H1 (cell line): Measurements from ENCODE around the gene TNS3. TPM values are rescaled to one million over a fixed set of nuclear protein-coding genes. Genes with fewer than 3 reads are reported as not detected.

ENCODE experiments used
- CTCF ChIA-PET: fragments of 300-600 bp; sonication (Branson Sonifier 250); formaldehyde crosslinking; loops from one replicate; lab custom pipeline; 2021; ENCODE audit not compliant: partially characterized antibody; lab: Charles Lee
- POLR2A ChIA-PET: fragments of 300-600 bp; sonication (Branson Sonifier 250); formaldehyde crosslinking; loops from one replicate; lab custom pipeline; 2021; ENCODE audit warnings: inconsistent platforms; ENCODE audit not compliant: partially characterized antibody; lab: Charles Lee
- DNase-seq, 2 experiments: peaks; one replicate each; pipeline versions ENCODE4 v3.0.0 to v3.0.0-alpha.2; 2010 to 2022; ENCODE audit warnings: low spot score in 2 of 2, low read depth in 1 of 2, mixed read lengths in 1 of 2
- FAIRE-seq: peaks from 2 replicates; lab custom pipeline; 2011; peaks lifted over from hg19 to GRCh38; lab: Jason Lieb, UNC
- H2AFZ ChIP-seq: 2 replicates; pipeline ENCODE4 v1.8.1; 2012; ENCODE audit warnings: low read length, inconsistent platforms
- H2AK5ac ChIP-seq: 2 replicates; pipeline ENCODE4 v1.6.1; 2013; ENCODE audit warnings: low read depth, low read length
- H2BK120ac ChIP-seq: replicated peaks from 2 replicates; pipeline ENCODE3; 2013; ENCODE audit warnings: low read depth, low read length, inconsistent platforms
- H2BK12ac ChIP-seq: 2 replicates; pipeline ENCODE4 v1.6.1; 2013; ENCODE audit warnings: low read depth, low read length
- H2BK15ac ChIP-seq: 2 replicates; pipeline ENCODE4 v1.6.1; 2013; ENCODE audit warnings: low read length
- H2BK20ac ChIP-seq: 2 replicates; pipeline ENCODE4 v1.6.1; 2013; ENCODE audit warnings: low read length
- H2BK5ac ChIP-seq: 2 replicates; pipeline ENCODE4 v1.6.1; 2013; ENCODE audit warnings: low read depth, low read length
- H3K14ac ChIP-seq: 2 replicates; pipeline ENCODE4 v1.6.1; 2013; ENCODE audit warnings: inconsistent platforms; ENCODE audit not compliant: insufficient read length
- H3K18ac ChIP-seq: 2 replicates; pipeline ENCODE4 v1.6.1; 2013; ENCODE audit warnings: low read length; ENCODE audit errors: extremely low read depth
- H3K23ac ChIP-seq: 2 replicates; pipeline ENCODE4 v1.6.1; 2013; ENCODE audit warnings: inconsistent platforms; ENCODE audit not compliant: insufficient read length
- H3K23me2 ChIP-seq: 2 replicates; pipeline ENCODE4 v1.6.1; 2013; ENCODE audit warnings: low read depth, low read length
- H3K27ac ChIP-seq: 2 replicates; pipeline ENCODE4 v1.6.1; 2011; ENCODE audit warnings: low read depth, low read length, inconsistent platforms
- H3K27me3 ChIP-seq, 4 experiments: replicated peaks in 1 of 4; 1 replicate in 1 of 4; 2 replicates in 3 of 4; pipeline versions ENCODE4 v1.6.1 to v1.8.1; 2011 to 2013; ENCODE audit warnings: low read length in 3 of 4, mild to moderate bottlenecking in 3 of 4, inconsistent platforms in 2 of 4, mixed read lengths in 2 of 4, moderate library complexity in 1 of 4; ENCODE audit not compliant: control insufficient read depth in 3 of 4, insufficient read depth in 3 of 4; ENCODE audit errors: extremely low read depth in 1 of 4
- H3K36me3 ChIP-seq, 4 experiments: 2 replicates each; pipeline versions ENCODE4 v1.6.1 to v1.8.1; 2011 to 2013; ENCODE audit warnings: mild to moderate bottlenecking in 4 of 4, low read length in 3 of 4, moderate library complexity in 2 of 4, control low read depth in 1 of 4, inconsistent platforms in 1 of 4; ENCODE audit not compliant: insufficient read depth in 4 of 4, control insufficient read depth in 2 of 4
- H3K4ac ChIP-seq: replicated peaks from 2 replicates; pipeline ENCODE3; 2013; ENCODE audit warnings: low read length, low read depth, mixed read lengths, inconsistent platforms; ENCODE audit not compliant: insufficient read length
- H3K4me1 ChIP-seq, 4 experiments: replicated peaks in 1 of 4; 1 replicate in 1 of 4; 2 replicates in 3 of 4; pipeline versions ENCODE4 v1.6.1 to v1.8.1; 2011 to 2013; ENCODE audit warnings: low read length in 3 of 4, inconsistent platforms in 2 of 4, mixed read lengths in 1 of 4; ENCODE audit not compliant: insufficient read depth in 4 of 4, control insufficient read depth in 3 of 4
- H3K4me2 ChIP-seq, 2 experiments: 2 replicates each; pipeline versions ENCODE4 v1.6.1 to v1.8.1; 2011 to 2013; ENCODE audit warnings: low read depth in 2 of 2, low read length in 2 of 2, control low read depth in 1 of 2, inconsistent platforms in 1 of 2, mild to moderate bottlenecking in 1 of 2; ENCODE audit not compliant: insufficient read depth in 1 of 2
- H3K4me3 ChIP-seq, 4 experiments: fragments of 200-600, 300-600 bp in 1 of 4; sonication (generic), shearing (Covaris generic), sonication (Bioruptor Twin) in 1 of 4; 2 replicates each; pipeline versions ENCODE4 v1.5.1 to v1.8.1; 2011 to 2016; ENCODE audit warnings: low read length in 4 of 4, low read depth in 3 of 4, control low read depth in 2 of 4, inconsistent platforms in 2 of 4, mild to moderate bottlenecking in 2 of 4, mixed read lengths in 1 of 4, moderate library complexity in 1 of 4; ENCODE audit not compliant: insufficient read depth in 2 of 4; ENCODE audit errors: extremely low read depth in 1 of 4
- H3K56ac ChIP-seq: replicated peaks from 2 replicates; pipeline ENCODE3; 2013; ENCODE audit warnings: low read depth, mild to moderate bottlenecking, mixed read lengths, low read length, inconsistent platforms; ENCODE audit not compliant: insufficient read length
- H3K79me1 ChIP-seq: 2 replicates; pipeline ENCODE4 v1.6.1; 2013; ENCODE audit warnings: low read depth, low read length, control low read depth
- H3K79me2 ChIP-seq, 2 experiments: 2 replicates each; pipeline versions ENCODE4 v1.6.1 to v1.8.1; 2012 to 2013; ENCODE audit warnings: low read length in 2 of 2, mild to moderate bottlenecking in 2 of 2, inconsistent platforms in 1 of 2; ENCODE audit not compliant: insufficient read depth in 2 of 2, control insufficient read depth in 1 of 2
- H3K9ac ChIP-seq, 4 experiments: replicated peaks in 1 of 4; 1 replicate in 1 of 4; 2 replicates in 3 of 4; pipeline versions ENCODE4 v1.6.1 to v1.8.1; 2011 to 2013; ENCODE audit warnings: low read depth in 3 of 4, low read length in 3 of 4, control low read depth in 2 of 4, mild to moderate bottlenecking in 2 of 4, moderate library complexity in 2 of 4, inconsistent platforms in 1 of 4; ENCODE audit errors: extremely low read depth in 1 of 4
- H3K9me3 ChIP-seq, 2 experiments: 2 replicates each; pipeline versions ENCODE4 v1.6.1 to v1.8.1; 2012 to 2013; ENCODE audit warnings: mild to moderate bottlenecking in 2 of 2, moderate library complexity in 2 of 2, control low read depth in 1 of 2, inconsistent platforms in 1 of 2, low read depth in 1 of 2, low read length in 1 of 2, mixed read lengths in 1 of 2; ENCODE audit not compliant: insufficient read depth in 2 of 2
- H4K20me1 ChIP-seq, 2 experiments: replicated peaks in 1 of 2; 2 replicates each; pipeline versions ENCODE3 to v1.8.1; 2011 to 2013; ENCODE audit warnings: inconsistent platforms in 2 of 2, low read length in 2 of 2, mild to moderate bottlenecking in 1 of 2; ENCODE audit not compliant: insufficient read depth in 2 of 2, control insufficient read depth in 1 of 2
- H4K5ac ChIP-seq: 2 replicates; pipeline ENCODE4 v1.6.1; 2013; ENCODE audit warnings: low read length, low read depth, mixed read lengths, inconsistent platforms; ENCODE audit not compliant: insufficient read length
- H4K8ac ChIP-seq: 2 replicates; pipeline ENCODE4 v1.8.0; 2013; ENCODE audit warnings: mild to moderate bottlenecking, moderate library complexity, low read length, inconsistent platforms; ENCODE audit not compliant: insufficient read depth; ENCODE audit errors: extremely low read depth
- H4K91ac ChIP-seq: replicated peaks from 2 replicates; pipeline ENCODE3; 2013; ENCODE audit warnings: low read length, mixed read lengths, inconsistent platforms; ENCODE audit not compliant: insufficient read length
- GTF2F1 ChIP-seq: IDR thresholded peaks from 2 replicates; pipeline ENCODE4 v1.6.1; 2012; ENCODE audit warnings: low read depth, low read length, improper control_type of control experiment, borderline replicate concordance
- POLR2AphosphoS5 ChIP-seq: IDR thresholded peaks from 2 replicates; pipeline ENCODE4 v1.6.1; 2011; ENCODE audit warnings: low read depth, low read length
- POU5F1 ChIP-seq: IDR thresholded peaks from 2 replicates; pipeline ENCODE4 v1.6.1; 2011; ENCODE audit warnings: low read depth, mild to moderate bottlenecking, low read length, moderate library complexity
- RAD21 ChIP-seq, 2 experiments: IDR thresholded peaks in 1 of 2; conservative IDR thresholded peaks in 1 of 2; 2 replicates each; pipeline ENCODE4 v1.6.1; 2011; ENCODE audit warnings: low read depth in 2 of 2, low read length in 2 of 2, improper control_type of control experiment in 1 of 2, inconsistent platforms in 1 of 2, mild to moderate bottlenecking in 1 of 2, moderate library complexity in 1 of 2
- RNF2 ChIP-seq: fragments of 200-900, 300-1000 bp; sonication (generic); IDR thresholded peaks from 2 replicates; pipeline ENCODE4 v1.7.1; 2016; ENCODE audit warnings: borderline replicate concordance, low read depth, mild to moderate bottlenecking, antibody characterized with exemption, low read length; ENCODE audit not compliant: poor library complexity, severe bottlenecking; ENCODE audit errors: missing control alignments
- SUZ12 ChIP-seq: fragments of 200-600 bp; sonication (generic); IDR thresholded peaks from 2 replicates; pipeline ENCODE4 v1.6.1; 2012; ENCODE audit warnings: mild to moderate bottlenecking, inconsistent platforms, low read length, moderate library complexity, mixed read lengths
- WGBS, 2 experiments: shearing (Covaris generic) in 1 of 2; methylation state at CpG; one replicate each; pipeline versions ENCODE4 v1.1.6 to v1.1.7; 2013 to 2015; ENCODE audit warnings: low lambda C conversion rate in 2 of 2, mixed read lengths in 2 of 2, inconsistent platforms in 1 of 2, low coverage in 1 of 2, missing lambda C conversion rate in 1 of 2; ENCODE audit not compliant: insufficient replicate concordance in 2 of 2, insufficient coverage in 1 of 2, insufficient read length in 1 of 2; ENCODE audit errors: extremely low coverage in 1 of 2, missing lambda C conversion rate in 1 of 2; 5-methylcytosine and 5-hydroxymethylcytosine counted together
- polyA plus RNA-seq, 7 experiments: library from polyadenylated mRNA; depleted of rRNA in 3 of 7; stranded (reverse) in 5 of 7; unstranded in 2 of 7; fragments of >200 nt in 5 of 7; fragments of 200-250 nt in 2 of 7; gene quantifications; 1 replicate in 5 of 7; 2 replicates in 1 of 7; 4 replicates in 1 of 7; pipeline versions ENCODE4 v1.2.1 to v1.2.3, GENCODE V29; 2011 to 2013; ENCODE audit warnings: missing spikeins in 2 of 7, mixed read lengths in 2 of 7
- total RNA-seq: library from RNA; stranded (reverse); fragmentation: NEBNext Ultra II Directional; extraction: Animal tissue kit (Norgen Biotek cat#: 25700); gene quantifications from 2 replicates; pipeline ENCODE4 v1.2.1, GENCODE V29; 2021
- TF ChIP-seq, protein P1 (sequence below): IDR thresholded peaks from 2 replicates; pipeline ENCODE4 v1.6.1; 2011; ENCODE audit warnings: low read depth, mild to moderate bottlenecking, low read length; ENCODE audit not compliant: insufficient read depth
- TF ChIP-seq, protein P2 (sequence below): IDR thresholded peaks from 2 replicates; pipeline ENCODE4 v1.6.1; 2012; ENCODE audit warnings: low read length, inconsistent platforms
- TF ChIP-seq, protein P3 (sequence below): IDR thresholded peaks from 2 replicates; pipeline ENCODE4 v1.6.1; 2012; ENCODE audit warnings: inconsistent platforms

The TNS3 gene
- total and polyA plus RNA-seq, 2 of the 8 experiments (the other 6 are each of a cell fraction or from before 2014, with no cell fraction given), result 11.9 to 24.2 TPM

DNA sequence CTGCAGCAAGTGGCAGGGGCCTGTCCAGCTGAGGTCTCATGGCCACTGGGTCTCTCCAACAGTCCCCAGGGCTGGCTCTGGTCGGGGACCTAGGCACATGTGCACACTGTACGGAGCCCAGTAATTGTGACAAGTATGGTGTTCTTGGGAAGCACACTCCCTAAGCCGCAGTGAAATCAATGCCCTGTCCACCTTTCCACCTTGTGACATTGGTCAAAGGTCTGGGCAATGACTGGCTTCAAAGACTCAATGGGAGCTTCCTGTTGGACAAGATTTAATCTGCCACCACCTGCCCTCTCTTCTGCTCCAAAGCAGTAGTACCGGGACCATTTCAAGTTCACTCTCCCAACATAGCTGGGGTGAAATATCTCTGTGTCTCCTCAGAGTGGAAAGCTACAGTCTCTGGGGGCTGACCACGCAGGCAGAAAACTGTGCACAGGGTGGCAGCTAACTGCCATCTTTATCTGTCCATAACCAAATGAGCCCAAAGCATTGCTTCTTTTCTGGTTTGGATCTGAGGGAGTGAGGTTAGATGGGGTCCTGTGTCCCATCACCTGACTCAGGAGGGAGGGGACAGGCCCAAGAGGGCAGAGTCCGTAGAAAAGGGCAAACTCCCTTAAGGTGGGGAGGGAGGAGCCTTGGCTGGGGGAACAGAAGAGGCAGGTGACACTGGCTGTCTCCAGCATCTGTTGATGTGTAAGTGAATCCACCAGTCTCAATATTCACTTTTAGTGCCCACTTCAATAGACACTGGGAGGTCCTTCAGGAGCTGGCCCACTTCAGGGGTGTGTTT, 307.7 kb downstream of the TNS3 start:
- Histone ChIP-seq H3K18ac (no peak overlapping the region), H3K79me1 (no peaks in the 10 kb centered on the region), H2BK12ac (no peak overlapping the region), H2BK120ac (no peak overlapping the region), H4K5ac (no peak overlapping the region), H2AK5ac (no peak overlapping the region), H3K4me3 (no peak overlapping the region), H3K4me2 (no peak overlapping the region), H3K23me2 (no peaks in the 10 kb centered on the region), H4K8ac (no peak overlapping the region), H3K56ac (no peak overlapping the region), H4K20me1 (no peaks in the 10 kb centered on the region), H2BK5ac (no peak overlapping the region), H4K91ac (no peak overlapping the region), H3K23ac (no peak overlapping the region), H3K14ac (no peak overlapping the region), H3K9ac (no peak overlapping the region), H3K27me3 (no peaks in the 10 kb centered on the region; a peak in 1 of 7 replicates), H2BK15ac (no peak overlapping the region), H3K36me3 (no peaks in the 10 kb centered on the region; a peak in 2 of 8 replicates), H2BK20ac (no peak overlapping the region), H2AFZ (no peak overlapping the region), H3K79me2 (no peaks in the 10 kb centered on the region), H3K4me1 (no peaks in the 10 kb centered on the region), H3K27ac (no peak overlapping the region), H3K9me3 (no peaks in the 10 kb centered on the region; a peak in 1 of 4 replicates), H3K4ac (no peak overlapping the region)
- ChIA-PET POLR2A (no interaction called here), CTCF (interaction anchor here (1.6 to 5.7 kb wide), 2 partner anchors 8 to 14 kb away, joined by 3 to 41 read pairs; no protein-coding TSS in a partner anchor)
- DNase-seq, result no peak
- WGBS, 2 experiments, result 86% methylated on average over 6 of the region's 6 CpGs; no CpG with 5 or more reads in 1 of the 2 experiments
- FAIRE-seq, result no peak
- no peak for TF ChIP-seq POLR2AphosphoS5
- no peak for TF ChIP-seq RNF2
- TF ChIP-seq, protein P1, sequence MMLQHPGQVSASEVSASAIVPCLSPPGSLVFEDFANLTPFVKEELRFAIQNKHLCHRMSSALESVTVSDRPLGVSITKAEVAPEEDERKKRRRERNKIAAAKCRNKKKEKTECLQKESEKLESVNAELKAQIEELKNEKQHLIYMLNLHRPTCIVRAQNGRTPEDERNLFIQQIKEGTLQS, result no peak
- TF ChIP-seq, protein P2, sequence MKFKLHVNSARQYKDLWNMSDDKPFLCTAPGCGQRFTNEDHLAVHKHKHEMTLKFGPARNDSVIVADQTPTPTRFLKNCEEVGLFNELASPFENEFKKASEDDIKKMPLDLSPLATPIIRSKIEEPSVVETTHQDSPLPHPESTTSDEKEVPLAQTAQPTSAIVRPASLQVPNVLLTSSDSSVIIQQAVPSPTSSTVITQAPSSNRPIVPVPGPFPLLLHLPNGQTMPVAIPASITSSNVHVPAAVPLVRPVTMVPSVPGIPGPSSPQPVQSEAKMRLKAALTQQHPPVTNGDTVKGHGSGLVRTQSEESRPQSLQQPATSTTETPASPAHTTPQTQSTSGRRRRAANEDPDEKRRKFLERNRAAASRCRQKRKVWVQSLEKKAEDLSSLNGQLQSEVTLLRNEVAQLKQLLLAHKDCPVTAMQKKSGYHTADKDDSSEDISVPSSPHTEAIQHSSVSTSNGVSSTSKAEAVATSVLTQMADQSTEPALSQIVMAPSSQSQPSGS, result no peak
- no peak for TF ChIP-seq POU5F1
- no peak for TF ChIP-seq RAD21 (IDR thresholded peaks at IDR 0.05 in 1 of 2, conservative IDR thresholded peaks at IDR 0.05 in 1 of 2; ENCODE audit: low read depth in 2 of 2, low read length in 2 of 2)
- no peak for TF ChIP-seq SUZ12
- TF ChIP-seq, protein P3, sequence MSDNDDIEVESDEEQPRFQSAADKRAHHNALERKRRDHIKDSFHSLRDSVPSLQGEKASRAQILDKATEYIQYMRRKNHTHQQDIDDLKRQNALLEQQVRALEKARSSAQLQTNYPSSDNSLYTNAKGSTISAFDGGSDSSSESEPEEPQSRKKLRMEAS, result no peak
- TF ChIP-seq GTF2F1, result no peak
